Esophagus (tissue), 2 donors: ENCODE data around the gene MAP2K7. TPM values are rescaled to one million over a fixed set of nuclear protein-coding genes. Genes with fewer than 3 reads are reported as not detected.

Source experiments
- H3K27ac ChIP-seq, 2 donors: one replicate each; pipeline ENCODE4 v1.5.1; 2013; ENCODE audit warnings: low read depth in 2 of 2, mild to moderate bottlenecking in 2 of 2, inconsistent platforms in 1 of 2, low read length in 1 of 2, moderate library complexity in 1 of 2
- H3K27me3 ChIP-seq, 2 donors: one replicate each; pipeline ENCODE4 v1.6.1; 2013; ENCODE audit warnings: low read length in 2 of 2, control low read depth in 1 of 2, mild to moderate bottlenecking in 1 of 2; ENCODE audit not compliant: insufficient read depth in 2 of 2, control insufficient read depth in 1 of 2
- H3K36me3 ChIP-seq, 2 donors: one replicate each; pipeline ENCODE4 v1.6.1; 2013; ENCODE audit warnings: low read length in 1 of 2; ENCODE audit not compliant: control insufficient read depth in 2 of 2, insufficient read depth in 2 of 2
- H3K4me1 ChIP-seq, 2 donors: one replicate each; pipeline ENCODE4 v1.6.1; 2013; ENCODE audit warnings: low read length in 1 of 2; ENCODE audit not compliant: control insufficient read depth in 2 of 2, insufficient read depth in 2 of 2
- H3K4me3 ChIP-seq, 2 donors: one replicate each; pipeline ENCODE4 v1.5.1; 2013; ENCODE audit warnings: low read length in 2 of 2, mild to moderate bottlenecking in 2 of 2, low read depth in 1 of 2, moderate library complexity in 1 of 2
- H3K9me3 ChIP-seq, 2 donors: one replicate each; pipeline ENCODE4 v1.6.1; 2013; ENCODE audit warnings: mild to moderate bottlenecking in 2 of 2, low read depth in 1 of 2, low read length in 1 of 2, moderate library complexity in 1 of 2; ENCODE audit not compliant: control insufficient read depth in 2 of 2, insufficient read depth in 1 of 2
- WGBS, 2 donors: extraction: QIAGEN DNeasy Blood & Tissue Kit; methylation state at CpG; one replicate each; pipeline ENCODE4 v1.1.7; 2013; 5-methylcytosine and 5-hydroxymethylcytosine counted together
- polyA plus RNA-seq, 2 donors: library from polyadenylated mRNA; stranded (reverse); fragments of 200-250 nt; gene quantifications; one replicate each; pipeline ENCODE4 v1.2.3, GENCODE V29; 2013
- donor health status: healthy with polysubstance abuse.
- donor health status: Bipolar disorder and iron deficiency.

MAP2K7 gene
- polyA plus RNA-seq, 2 donors: 12.8 to 35.1 TPM

DNA sequence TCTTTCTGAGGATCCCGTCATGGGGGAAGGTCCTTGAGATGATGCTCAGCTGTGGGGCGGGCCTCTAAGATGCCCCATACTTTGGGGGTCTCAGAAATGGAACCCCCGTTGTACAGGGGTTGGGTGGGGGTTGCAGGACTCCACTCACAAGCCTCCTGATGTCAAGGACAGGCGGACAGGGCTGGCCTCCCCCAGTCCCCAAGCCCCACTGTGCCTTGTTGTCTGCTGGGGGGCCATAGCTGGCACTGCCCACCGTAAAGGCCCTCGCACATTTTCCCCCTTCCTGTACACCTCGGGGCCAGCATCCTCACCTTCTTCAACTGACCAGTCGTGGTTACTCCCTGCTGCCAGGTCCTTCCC, 19.1 kb downstream of the MAP2K7 start:
- H3K36me3 ChIP-seq: peaks cover 0 to 18% of the 10 kb centered on the region in 2 donors
- H3K27ac ChIP-seq: no peak overlapping the region
- no peak overlapping the region for H3K4me3 ChIP-seq
- WGBS, 2 donors: 82 to 90% methylated on average over 7 to 8 of the region's 8 CpGs
- peaks cover 0 to 2% of the 10 kb centered on the region in 2 donors for H3K27me3 ChIP-seq
- peaks cover 15 to 29% of the 10 kb centered on the region in 2 donors for H3K4me1 ChIP-seq
- H3K9me3 ChIP-seq: no peaks in the 10 kb centered on the region

- WGBS, 2 donors: 71 to 76% methylated on average over 30 to 31 of the region's 31 CpGs
- H3K36me3 ChIP-seq: peaks cover 0 to 18% of the 10 kb centered on the region in 2 donors
- H3K27me3 ChIP-seq: no peaks in the 10 kb centered on the region
- H3K27ac ChIP-seq: peak overlapping the region in 1 of 2 donors; percentile 47
- H3K9me3 ChIP-seq: no peaks in the 10 kb centered on the region
- H3K4me1 ChIP-seq: peaks cover 15 to 30% of the 10 kb centered on the region in 2 donors
- no peak overlapping the region for H3K4me3 ChIP-seq
These were observed 19.9 kb downstream of the MAP2K7 start for GRCh38 chr19:7923295-7924191.

GRCh38 chr19:7924241-7924640, 20.6 kb downstream of the MAP2K7 start:
- H3K36me3 ChIP-seq: peaks cover 0 to 18% of the 10 kb centered on the region in 2 donors
- no peak overlapping the region for H3K4me3 ChIP-seq
- H3K27me3 ChIP-seq: no peaks in the 10 kb centered on the region
- peaks cover 15 to 30% of the 10 kb centered on the region in 2 donors for H3K4me1 ChIP-seq
- WGBS, 2 donors: 67 to 73% methylated on average over 12 of the region's 12 CpGs
- peak overlapping the region in 1 of 2 donors; percentile 35 for H3K27ac ChIP-seq
- no peaks in the 10 kb centered on the region for H3K9me3 ChIP-seq

DNA sequence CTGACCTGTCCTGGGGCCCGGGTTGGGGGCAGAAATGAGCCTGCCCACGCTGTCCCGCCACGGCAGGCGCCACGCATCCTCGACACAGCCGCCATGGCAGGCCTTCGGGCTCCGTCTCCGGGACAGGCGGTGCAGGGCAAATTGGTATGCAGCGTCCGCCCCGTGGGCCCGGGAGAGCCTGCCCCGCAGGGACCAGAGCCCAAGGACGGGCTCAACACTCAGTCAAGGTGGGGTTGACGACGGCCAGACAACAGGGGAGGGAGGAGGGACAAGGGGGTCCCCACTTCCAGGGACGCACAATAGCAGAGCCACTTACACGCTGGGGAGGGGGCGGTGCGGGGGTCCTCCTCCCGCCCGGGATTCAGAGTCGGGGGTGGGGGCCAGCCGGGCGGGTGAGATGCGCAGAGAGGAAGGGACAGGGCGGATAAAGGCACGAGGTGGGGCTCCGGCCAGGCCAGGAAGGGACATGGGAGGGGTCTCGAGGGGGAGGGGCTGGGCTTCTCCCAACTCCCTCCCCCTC, 21.0 kb downstream of the MAP2K7 start:
- no peaks in the 10 kb centered on the region for H3K9me3 ChIP-seq
- H3K4me3 ChIP-seq: no peak overlapping the region
- 37% methylated on average over 31 to 34 of the region's 34 CpGs for WGBS, 2 donors

DNA sequence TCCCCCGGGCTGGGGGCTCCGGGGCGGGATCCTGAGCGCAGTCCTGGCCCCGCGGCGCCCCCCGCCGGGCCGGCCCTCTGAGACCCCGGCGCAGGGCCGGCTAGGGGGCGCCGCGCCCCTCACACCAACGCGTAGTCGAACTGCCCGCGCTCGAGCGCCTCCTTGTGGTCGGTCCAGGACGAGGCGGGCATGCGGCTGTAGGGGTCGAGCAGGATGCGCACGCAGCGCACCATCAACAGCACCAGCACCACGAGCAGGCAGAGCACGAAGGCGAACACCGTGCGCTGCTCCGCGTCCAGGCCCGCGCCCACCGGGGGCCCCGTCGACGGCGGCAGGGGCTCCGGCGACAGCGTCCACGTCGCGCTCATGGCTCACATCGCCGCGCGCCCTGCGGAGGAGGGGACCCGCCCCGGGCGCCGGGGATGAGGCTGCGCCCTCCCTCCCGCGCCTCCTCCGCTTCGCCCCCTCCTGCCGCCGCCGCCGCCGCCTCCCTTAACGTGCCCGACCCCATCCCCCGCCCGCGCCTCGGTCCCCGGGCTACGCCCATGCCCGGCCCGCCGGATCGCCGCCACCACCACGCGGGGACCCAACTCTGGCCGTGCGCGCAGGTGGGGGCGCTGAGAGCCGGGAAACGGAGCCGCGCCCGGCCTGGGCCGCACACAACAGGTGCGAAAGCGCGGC, 21.6 kb downstream of the MAP2K7 start:
- no peaks in the 10 kb centered on the region for H3K9me3 ChIP-seq
- peak overlapping the region; percentile 21 to 46 for H3K4me3 ChIP-seq
- H3K27me3 ChIP-seq: no peaks in the 10 kb centered on the region
- WGBS, 2 donors: 0 to 1% methylated on average over 46 to 98 of the region's 98 CpGs
- peak overlapping the region; percentile 34 to 52 for H3K27ac ChIP-seq
- H3K4me1 ChIP-seq: peaks cover 15 to 24% of the 10 kb centered on the region in 2 donors
- H3K36me3 ChIP-seq: peaks cover 0 to 18% of the 10 kb centered on the region in 2 donors

More for the DNA sequence above, 21.0 kb downstream of the MAP2K7 start:
- Histone ChIP-seq H3K27ac (peak overlapping the region; percentile 34 to 52), H3K36me3 (peaks cover 0 to 18% of the 10 kb centered on the region in 2 donors), H3K4me1 (peaks cover 15 to 28% of the 10 kb centered on the region in 2 donors), H3K27me3 (no peaks in the 10 kb centered on the region)

GRCh38 chr19:7926021-7926726, 22.5 kb downstream of the MAP2K7 start, which contains the start of gene CTXN1:
Gene CTXN1, minus strand, starts transcription at chr19:7926135. Its CDS starts 597 bp downstream, at chr19:7925538.
- peaks cover under 1 to 22% of the 10 kb centered on the region in 2 donors for H3K36me3 ChIP-seq
- peak within 1 kb of the TSS; percentile 31 to 46 for H3K4me3 ChIP-seq
- no peaks in the 10 kb centered on the region for H3K9me3 ChIP-seq
- peaks cover 14 to 24% of the 10 kb centered on the region in 2 donors for H3K4me1 ChIP-seq
- peak within 1 kb of the TSS; percentile 52 to 56 for H3K27ac ChIP-seq
- WGBS, 2 donors: 11 to 16% methylated on average over 36 to 65 of the region's 65 CpGs
- no peaks in the 10 kb centered on the region for H3K27me3 ChIP-seq

DNA sequence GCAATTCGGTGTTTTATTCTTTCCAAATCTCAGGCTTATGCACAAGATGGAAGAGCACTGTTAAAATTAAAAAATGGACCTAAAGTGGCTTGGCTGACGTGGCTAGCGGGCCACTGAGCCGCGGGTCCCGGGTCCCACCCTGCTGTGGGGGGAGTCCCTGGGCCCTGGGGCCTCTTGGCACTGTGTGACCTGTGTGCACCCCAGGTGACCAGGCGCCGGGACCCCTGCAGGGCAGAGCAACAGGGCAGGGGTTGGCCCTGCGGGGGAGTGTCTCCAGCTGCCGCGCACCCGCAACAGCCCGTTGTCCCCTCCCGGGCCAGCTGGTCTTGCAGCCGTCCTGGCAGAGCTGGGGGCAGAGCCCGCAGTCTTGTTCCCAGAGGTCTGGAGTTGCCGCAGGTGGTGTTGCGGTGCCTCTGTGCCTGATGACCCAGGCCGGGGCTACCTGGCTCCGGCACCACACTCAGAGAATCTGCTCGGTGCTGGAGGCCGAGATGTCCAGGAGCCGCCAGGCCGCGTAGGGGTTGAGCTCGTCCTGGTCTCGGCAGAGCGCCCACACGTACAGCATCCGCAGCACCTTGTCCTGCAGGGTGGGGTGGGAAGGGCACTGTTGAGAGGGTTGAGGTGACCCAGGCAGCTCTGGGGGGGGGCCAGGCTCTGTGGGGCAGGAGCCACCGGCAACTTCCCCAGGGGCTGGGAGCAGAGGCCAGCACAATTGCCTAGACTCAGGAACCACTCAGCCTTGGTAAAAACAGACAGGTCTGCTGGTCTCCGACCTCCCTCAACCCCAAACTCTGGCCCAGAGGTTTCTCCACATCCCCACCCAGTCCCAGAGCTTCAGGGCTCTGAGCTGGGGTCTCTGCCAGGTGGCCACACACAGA, 23.3 kb downstream of the MAP2K7 start:
- peaks cover 4 to 26% of the 10 kb centered on the region in 2 donors for H3K36me3 ChIP-seq
- no peaks in the 10 kb centered on the region for H3K27me3 ChIP-seq
- H3K9me3 ChIP-seq: no peaks in the 10 kb centered on the region
- no peak overlapping the region for H3K4me3 ChIP-seq
- H3K27ac ChIP-seq: peak overlapping the region; percentile 50 to 74
- 82% methylated on average over 31 to 32 of the region's 32 CpGs for WGBS, 2 donors
- peaks cover 9 to 16% of the 10 kb centered on the region in 2 donors for H3K4me1 ChIP-seq

DNA sequence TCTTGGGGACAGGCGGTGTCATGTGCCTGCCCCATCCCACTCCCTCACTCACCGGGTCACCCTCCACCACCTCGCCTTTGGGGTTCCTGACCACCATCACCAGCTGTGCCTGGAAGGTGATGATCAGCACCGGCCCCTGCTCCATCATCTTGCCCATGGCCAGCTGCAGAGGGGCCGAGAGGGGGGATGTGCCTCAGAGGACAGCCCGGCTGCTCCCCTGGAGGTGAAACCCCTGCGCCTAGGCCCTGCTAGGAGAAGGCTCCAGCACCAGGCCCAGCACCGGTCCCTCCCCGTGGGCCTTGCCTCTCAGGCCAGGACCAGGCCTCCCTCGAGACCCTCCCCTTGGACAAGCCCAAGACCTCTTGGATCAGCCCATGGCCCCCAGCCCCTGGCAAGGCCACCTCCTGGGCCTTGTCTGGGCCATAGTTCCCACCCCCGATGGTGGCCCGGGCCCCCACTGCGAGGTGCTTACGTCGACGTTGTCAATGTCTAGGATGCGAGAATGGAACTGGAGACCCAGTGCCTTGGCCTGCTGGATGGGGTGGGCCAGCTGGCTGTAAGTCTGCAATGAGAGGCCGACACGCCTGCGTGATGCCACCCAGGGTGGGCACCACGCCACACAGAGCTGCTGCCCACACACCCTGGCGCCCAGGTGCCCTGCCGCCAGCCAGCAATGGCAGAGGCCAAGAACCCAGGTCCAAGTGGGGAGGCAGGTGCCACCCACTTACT, 24.1 kb downstream of the MAP2K7 start:
- H3K27ac ChIP-seq: peak overlapping the region; percentile 50 to 74
- H3K27me3 ChIP-seq: no peaks in the 10 kb centered on the region
- no peaks in the 10 kb centered on the region for H3K9me3 ChIP-seq
- H3K4me3 ChIP-seq: no peak overlapping the region
- 76 to 78% methylated on average over 23 of the region's 23 CpGs for WGBS, 2 donors
- H3K36me3 ChIP-seq: peaks cover 9 to 27% of the 10 kb centered on the region in 2 donors
- peaks cover 8 to 15% of the 10 kb centered on the region in 2 donors for H3K4me1 ChIP-seq
